ENCODE results near the gene DDX1.

- TF ChIP-seq CTCF (IDR thresholded peaks at IDR 0.05): no peak
- no peak for TF ChIP-seq POLR2A (IDR thresholded peaks at IDR 0.05)
These were observed 64.4 kb downstream of the DDX1 start for GRCh38 chr2:15656090-15656489.

All from ovary (tissue), 3 donors.